ENCODE data around the gene TMEM205. TPM values are rescaled to one million over a fixed set of nuclear protein-coding genes. Genes with fewer than 3 reads are reported as not detected.

Gene TMEM205
- total and polyA plus RNA-seq, 12 donors: 135 to 1,314 (median 262) TPM

DNA sequence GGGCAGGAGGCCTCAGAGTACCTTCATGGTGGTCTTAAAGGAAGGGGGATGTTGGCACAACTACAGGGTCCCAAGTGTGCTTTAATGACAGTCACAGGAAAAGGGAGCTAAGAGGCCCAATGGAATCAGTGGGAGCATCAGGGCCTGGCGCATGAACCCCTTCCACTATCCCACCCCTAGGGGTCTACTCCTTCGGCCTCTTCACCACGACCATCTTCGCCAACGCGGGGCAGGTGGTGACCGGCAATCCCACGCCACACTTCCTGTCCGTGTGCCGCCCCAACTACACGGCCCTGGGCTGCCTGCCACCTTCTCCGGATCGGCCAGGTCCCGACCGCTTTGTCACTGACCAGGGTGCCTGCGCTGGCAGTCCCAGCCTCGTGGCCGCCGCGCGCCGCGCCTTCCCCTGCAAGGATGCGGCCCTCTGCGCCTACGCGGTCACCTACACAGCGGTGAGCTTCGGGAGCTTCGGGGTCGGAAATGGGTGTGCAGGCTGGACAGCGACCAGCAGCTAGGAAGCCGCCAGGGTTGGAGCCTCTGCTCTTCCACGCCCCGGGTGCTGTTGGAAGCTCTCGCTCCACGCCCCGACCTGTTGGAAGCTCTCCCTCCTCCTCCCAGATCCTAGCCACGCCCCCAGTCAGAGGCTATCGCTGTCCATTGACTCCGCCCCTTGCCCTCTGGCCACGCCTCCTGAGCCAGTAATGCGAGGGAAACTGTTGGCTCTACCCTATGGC lies 15.1 kb upstream of the TMEM205 start:
- Histone ChIP-seq H3K27me3 (no peaks in the 10 kb centered on the region), H3K4me3 (no peak overlapping the region), H3K36me3 (replicated peaks in 1 of 2) (peaks cover 0 to 47% of the 10 kb centered on the region in 2 donors), H3K4me1 (replicated peaks in 1 of 2) (peaks cover 2 to 5% of the 10 kb centered on the region in 2 donors), H3K27ac (no peak overlapping the region), H3K9me3 (replicated peaks in 1 of 3) (no peaks in the 10 kb centered on the region)
- peak in 6 of 7 donors; percentile 43 to 83 (median 72) for DNase-seq
- no peak for TF ChIP-seq POLR2A (IDR thresholded peaks at IDR 0.05)
- TF ChIP-seq, protein P1, sequence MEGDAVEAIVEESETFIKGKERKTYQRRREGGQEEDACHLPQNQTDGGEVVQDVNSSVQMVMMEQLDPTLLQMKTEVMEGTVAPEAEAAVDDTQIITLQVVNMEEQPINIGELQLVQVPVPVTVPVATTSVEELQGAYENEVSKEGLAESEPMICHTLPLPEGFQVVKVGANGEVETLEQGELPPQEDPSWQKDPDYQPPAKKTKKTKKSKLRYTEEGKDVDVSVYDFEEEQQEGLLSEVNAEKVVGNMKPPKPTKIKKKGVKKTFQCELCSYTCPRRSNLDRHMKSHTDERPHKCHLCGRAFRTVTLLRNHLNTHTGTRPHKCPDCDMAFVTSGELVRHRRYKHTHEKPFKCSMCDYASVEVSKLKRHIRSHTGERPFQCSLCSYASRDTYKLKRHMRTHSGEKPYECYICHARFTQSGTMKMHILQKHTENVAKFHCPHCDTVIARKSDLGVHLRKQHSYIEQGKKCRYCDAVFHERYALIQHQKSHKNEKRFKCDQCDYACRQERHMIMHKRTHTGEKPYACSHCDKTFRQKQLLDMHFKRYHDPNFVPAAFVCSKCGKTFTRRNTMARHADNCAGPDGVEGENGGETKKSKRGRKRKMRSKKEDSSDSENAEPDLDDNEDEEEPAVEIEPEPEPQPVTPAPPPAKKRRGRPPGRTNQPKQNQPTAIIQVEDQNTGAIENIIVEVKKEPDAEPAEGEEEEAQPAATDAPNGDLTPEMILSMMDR (IDR thresholded peaks at IDR 0.05): no peak
- 28 to 82% (median 66%) methylated on average over 10 to 43 of the region's 43 CpGs for WGBS, 4 donors
- intact Hi-C loops (cut with DNase I): no loop called here

DNA sequence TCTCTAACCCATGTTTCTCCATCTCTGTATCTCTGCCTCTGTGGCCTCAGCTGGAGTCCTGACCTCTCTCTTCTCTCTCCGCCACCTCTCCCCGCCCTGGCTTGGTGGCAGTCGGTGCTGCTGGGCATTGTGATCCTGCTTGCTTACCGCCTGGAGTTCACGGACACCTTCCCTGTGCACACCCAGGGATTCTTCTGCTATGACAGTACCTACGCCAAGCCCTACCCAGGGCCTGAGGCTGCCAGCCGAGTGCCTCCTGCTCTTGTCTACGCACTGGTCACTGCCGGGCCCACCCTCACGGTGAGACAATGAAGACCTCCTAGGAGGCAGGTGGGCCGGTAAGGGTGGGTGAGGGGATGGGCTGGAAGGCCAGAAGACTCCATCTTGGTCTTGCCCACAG lies 13.4 kb upstream of the TMEM205 start:
- intact Hi-C loops (cut with DNase I): no loop called here
- H3K9me3 ChIP-seq (replicated peaks in 1 of 3): no peaks in the 10 kb centered on the region
- H3K4me3 ChIP-seq: no peak overlapping the region
- DNase-seq: no peak
- no peak overlapping the region for H3K27ac ChIP-seq
- TF ChIP-seq POLR2A (IDR thresholded peaks at IDR 0.05): no peak
- TF ChIP-seq, protein P1 (IDR thresholded peaks at IDR 0.05): no peak
- H3K36me3 ChIP-seq (replicated peaks in 1 of 2): peaks cover 0 to 40% of the 10 kb centered on the region in 2 donors
- peaks cover 8 to 9% of the 10 kb centered on the region in 2 donors for H3K4me1 ChIP-seq (replicated peaks in 1 of 2)
- WGBS, 4 donors: 89 to 94% (median 93%) methylated on average over 6 to 11 of the region's 11 CpGs
- H3K27me3 ChIP-seq: no peaks in the 10 kb centered on the region

DNA sequence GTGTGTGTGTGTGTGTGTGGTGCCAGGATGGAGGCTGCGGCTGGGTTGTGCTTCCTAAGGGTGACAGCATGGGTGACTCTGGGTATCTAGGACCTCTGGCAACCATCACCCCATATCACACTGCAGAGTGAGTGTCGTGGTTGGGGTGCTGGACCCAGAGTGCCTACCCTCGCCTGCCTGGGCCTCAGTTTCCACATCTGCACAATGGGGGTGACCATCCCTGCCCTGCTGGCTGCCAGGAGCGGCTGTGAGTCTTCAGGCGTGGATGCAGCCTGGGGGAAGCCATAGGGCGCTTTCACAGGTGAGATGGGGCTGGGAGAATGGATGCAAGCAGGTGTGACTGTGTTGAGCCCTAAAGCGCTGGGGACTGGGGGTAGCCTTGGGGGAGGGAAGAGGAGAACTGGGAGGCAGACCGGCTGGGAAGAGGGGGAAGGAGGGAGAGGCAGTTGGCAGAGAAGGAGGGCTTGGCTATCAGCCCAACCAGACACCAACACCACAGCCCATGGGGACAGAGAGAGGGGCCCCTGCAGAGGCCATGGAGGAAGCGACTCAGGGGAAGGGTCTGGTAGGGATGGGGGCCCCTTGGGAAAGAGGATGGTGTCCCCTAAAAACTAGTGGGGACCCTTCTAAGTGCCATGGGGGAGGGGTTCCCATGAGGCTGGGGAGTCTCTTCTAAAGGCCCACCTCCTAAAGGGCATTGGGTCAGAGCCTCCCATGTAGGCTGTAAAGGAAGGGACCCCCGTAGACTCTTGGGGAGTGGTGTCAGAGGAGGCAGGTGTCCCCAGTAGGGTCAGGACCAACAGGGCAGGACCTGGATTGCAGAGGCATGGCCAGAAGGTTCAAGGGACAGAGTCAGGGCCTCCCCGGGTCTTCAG lies 10.8 kb upstream of the TMEM205 start:
- WGBS, 4 donors: 78 to 84% (median 81%) methylated on average over 6 to 11 of the region's 11 CpGs
- no peak overlapping the region for H3K27ac ChIP-seq
- TF ChIP-seq, protein P1 (IDR thresholded peaks at IDR 0.05): no peak
- TF ChIP-seq POLR2A (IDR thresholded peaks at IDR 0.05): no peak
- peaks cover 0 to 19% of the 10 kb centered on the region in 2 donors for H3K36me3 ChIP-seq (replicated peaks in 1 of 2)
- no peaks in the 10 kb centered on the region for H3K9me3 ChIP-seq (replicated peaks in 1 of 3)
- H3K27me3 ChIP-seq: no peaks in the 10 kb centered on the region
- H3K4me1 ChIP-seq (replicated peaks in 1 of 2): peaks cover 8 to 9% of the 10 kb centered on the region in 2 donors
- intact Hi-C loops (cut with DNase I): no loop called here
- no peak overlapping the region for H3K4me3 ChIP-seq
- no peak for DNase-seq

DNA sequence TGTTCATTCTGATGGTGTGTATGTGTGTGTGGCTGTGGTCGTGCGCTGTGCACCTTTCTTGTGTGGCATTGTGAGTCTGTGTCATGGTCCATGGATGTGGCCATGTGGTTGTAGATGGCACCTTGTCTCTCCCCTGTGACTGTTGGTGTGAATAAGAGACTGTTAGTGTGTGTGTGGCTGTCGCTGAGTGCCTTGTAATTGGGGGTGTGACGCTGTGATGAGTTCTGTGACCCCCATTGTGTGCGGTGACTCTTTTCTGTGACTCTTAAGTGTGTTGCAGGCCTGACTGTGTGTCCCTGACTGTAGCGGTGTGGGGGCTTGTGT lies 10.0 kb upstream of the TMEM205 start:
- peaks cover 0 to 13% of the 10 kb centered on the region in 2 donors for H3K36me3 ChIP-seq (replicated peaks in 1 of 2)
- H3K4me1 ChIP-seq (replicated peaks in 1 of 2): peaks cover 8 to 9% of the 10 kb centered on the region in 2 donors
- no peaks in the 10 kb centered on the region for H3K27me3 ChIP-seq
- no peak for DNase-seq
- WGBS, 4 donors: 71 to 83% (median 75%) methylated on average over 4 to 6 of the region's 6 CpGs
- H3K27ac ChIP-seq: peak overlapping the region in 1 of 5 donors; percentile 60
- H3K9me3 ChIP-seq (replicated peaks in 1 of 3): no peaks in the 10 kb centered on the region
- peak overlapping the region in 2 of 4 donors; percentile 83 to 88 for H3K4me3 ChIP-seq
- intact Hi-C loops (cut with DNase I): no loop called here
- TF ChIP-seq, protein P1 (IDR thresholded peaks at IDR 0.05): no peak
- peak in 1 of 2 donors; percentile 4 for TF ChIP-seq POLR2A (IDR thresholded peaks at IDR 0.05)

Data from adrenal gland (tissue), 12 donors.